BE2C (cell line): ENCODE measurements around the gene TNFRSF8.

Experiments used
- DNase-seq: peaks from one replicate; pipeline ENCODE4 v3.0.0-alpha.2; 2020
- H3K27me3 ChIP-seq: fragments of 250-450 bp; sonication (Bioruptor Pico); 2 replicates; pipeline ENCODE4 v1.5.1; 2020; ENCODE audit warnings: mild to moderate bottlenecking
- H3K36me3 ChIP-seq: fragments of 250-450 bp; sonication (Bioruptor Pico); 2 replicates; pipeline ENCODE4 v1.5.1; 2020; ENCODE audit warnings: mild to moderate bottlenecking
- H3K4me1 ChIP-seq: fragments of 250-450 bp; sonication (Bioruptor Pico); 2 replicates; pipeline ENCODE4 v1.5.1; 2020
- H3K4me3 ChIP-seq: 2 replicates; pipeline ENCODE4 v1.5.1; 2011; ENCODE audit warnings: low read depth, low read length
- H3K9me3 ChIP-seq: fragments of 250-450 bp; sonication (Bioruptor Pico); 2 replicates; pipeline ENCODE4 v1.5.1; 2020
- TF ChIP-seq, protein P1 (sequence below): IDR thresholded peaks from 2 replicates; pipeline ENCODE4 v1.5.1; 2012; ENCODE audit warnings: mild to moderate bottlenecking, low read depth, low read length

Gene TNFRSF8

GRCh38 chr1:12155328-12155727 lies 92.2 kb downstream of the TNFRSF8 start:
- Histone ChIP-seq H3K4me3 (no peak overlapping the region), H3K27me3 (no peaks in the 10 kb centered on the region), H3K4me1 (no peaks in the 10 kb centered on the region), H3K9me3 (no peaks in the 10 kb centered on the region), H3K36me3 (no peaks in the 10 kb centered on the region)
- TF ChIP-seq, protein P1, sequence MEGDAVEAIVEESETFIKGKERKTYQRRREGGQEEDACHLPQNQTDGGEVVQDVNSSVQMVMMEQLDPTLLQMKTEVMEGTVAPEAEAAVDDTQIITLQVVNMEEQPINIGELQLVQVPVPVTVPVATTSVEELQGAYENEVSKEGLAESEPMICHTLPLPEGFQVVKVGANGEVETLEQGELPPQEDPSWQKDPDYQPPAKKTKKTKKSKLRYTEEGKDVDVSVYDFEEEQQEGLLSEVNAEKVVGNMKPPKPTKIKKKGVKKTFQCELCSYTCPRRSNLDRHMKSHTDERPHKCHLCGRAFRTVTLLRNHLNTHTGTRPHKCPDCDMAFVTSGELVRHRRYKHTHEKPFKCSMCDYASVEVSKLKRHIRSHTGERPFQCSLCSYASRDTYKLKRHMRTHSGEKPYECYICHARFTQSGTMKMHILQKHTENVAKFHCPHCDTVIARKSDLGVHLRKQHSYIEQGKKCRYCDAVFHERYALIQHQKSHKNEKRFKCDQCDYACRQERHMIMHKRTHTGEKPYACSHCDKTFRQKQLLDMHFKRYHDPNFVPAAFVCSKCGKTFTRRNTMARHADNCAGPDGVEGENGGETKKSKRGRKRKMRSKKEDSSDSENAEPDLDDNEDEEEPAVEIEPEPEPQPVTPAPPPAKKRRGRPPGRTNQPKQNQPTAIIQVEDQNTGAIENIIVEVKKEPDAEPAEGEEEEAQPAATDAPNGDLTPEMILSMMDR = no peak
- DNase-seq = no peak

DNA sequence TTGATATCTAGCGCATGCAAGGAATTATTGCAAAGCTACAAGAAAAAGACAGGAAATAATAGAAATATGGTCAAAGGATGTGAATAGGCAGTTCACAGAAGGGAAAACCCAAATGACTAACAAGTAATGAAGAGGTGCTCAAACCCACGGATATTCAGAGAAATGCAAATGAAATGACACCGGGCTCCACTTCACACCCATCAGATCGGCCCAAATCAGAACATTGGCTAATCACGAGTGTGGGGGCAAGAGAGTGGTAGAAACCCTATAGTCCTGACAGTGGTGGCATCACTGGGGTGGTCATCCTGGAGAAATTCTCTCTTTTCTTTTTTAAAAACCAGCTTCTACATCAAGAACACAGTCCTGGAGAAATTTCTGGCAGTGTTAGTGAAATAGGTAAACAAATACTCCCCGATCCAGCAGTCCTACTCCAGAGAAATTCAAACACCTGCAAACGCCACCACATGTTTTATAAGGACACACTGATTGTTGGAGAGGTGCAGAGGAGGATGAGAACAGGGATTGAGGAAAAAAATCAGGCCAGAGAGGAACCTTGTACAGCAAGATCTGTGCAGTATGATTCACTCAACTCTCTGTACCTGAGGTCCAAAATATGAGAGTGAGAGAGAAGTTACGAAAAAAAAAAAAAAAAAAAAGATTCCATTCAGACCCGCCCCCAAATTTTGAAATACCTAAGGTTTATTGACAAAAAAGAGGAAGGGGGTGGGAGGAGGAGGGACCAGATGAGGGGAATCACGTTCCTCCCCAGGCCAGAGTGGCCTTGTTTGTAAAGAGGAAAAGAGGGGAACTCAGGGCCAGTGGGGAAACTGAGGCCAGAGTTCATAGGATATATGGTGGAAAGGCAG lies 94.5 kb downstream of the TNFRSF8 start:
- DNase-seq = no peak
- Histone ChIP-seq H3K27me3 (no peaks in the 10 kb centered on the region), H3K36me3 (no peaks in the 10 kb centered on the region), H3K9me3 (no peaks in the 10 kb centered on the region), H3K4me3 (no peak overlapping the region), H3K4me1 (0 out of 2 replicates have a peak, but pooled peaks cover 3% of the 10 kb centered on the region)
- TF ChIP-seq, protein P1 = no peak

DNA sequence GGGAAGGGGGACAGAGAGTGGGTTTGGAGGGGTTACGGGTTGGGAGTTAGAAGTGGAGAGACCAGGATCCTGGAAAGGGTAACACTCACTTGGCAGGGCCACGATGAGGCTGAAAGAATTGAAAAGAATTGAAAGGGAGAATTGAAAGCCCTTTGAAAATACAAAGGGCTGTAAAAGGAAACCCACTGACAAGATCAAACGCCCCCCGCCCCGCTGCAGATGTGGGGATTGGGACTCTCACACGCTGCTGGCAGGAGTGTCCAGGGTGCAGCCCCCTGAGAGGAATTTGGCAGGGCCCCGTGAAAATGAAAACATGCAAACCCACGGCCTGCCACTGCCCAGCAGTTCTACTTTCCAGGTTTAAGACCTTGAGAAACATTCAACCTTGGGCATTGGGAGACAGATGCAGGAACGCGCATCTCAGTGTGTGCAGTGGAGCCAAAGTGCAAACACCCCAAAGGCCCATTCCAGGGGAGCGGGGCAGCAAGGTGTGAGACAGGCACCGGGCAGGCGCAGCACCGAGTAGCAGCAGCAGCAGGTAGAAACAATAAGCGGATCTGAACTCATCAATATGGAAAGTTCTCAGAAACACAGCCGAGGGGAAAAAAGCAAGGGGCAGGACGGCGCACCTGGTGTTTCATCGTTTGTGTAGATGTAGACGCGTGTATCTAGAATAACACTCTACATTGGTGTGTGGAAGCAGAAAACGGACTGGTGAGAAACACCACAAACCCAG lies 95.4 kb downstream of the TNFRSF8 start:
- Histone ChIP-seq H3K27me3 (no peaks in the 10 kb centered on the region), H3K9me3 (no peaks in the 10 kb centered on the region), H3K4me3 (no peak overlapping the region), H3K36me3 (no peaks in the 10 kb centered on the region), H3K4me1 (0 out of 2 replicates have a peak, but pooled peaks cover 3% of the 10 kb centered on the region)
- no peak for DNase-seq
- TF ChIP-seq, protein P1 = no peak

DNA sequence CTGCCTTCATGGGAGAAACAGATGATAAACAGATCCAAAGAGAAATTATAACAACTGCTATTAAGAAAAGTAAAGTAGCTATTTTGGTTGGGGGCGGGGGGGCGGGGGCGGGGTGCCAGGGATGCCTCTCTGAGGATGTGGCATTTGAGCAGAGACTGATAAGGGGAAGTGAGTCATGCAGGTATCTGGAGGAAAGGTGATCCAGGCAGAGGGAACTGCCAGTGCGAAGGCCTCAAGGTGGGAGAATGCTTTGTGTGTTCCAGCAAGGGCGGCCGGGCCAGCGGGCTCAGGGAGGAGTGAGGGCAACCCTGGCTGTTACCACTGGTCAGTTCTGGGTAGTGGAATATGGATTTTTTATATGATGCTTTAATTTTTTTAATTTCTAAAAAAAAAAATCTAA lies 96.7 kb downstream of the TNFRSF8 start:
- Histone ChIP-seq H3K9me3 (no peaks in the 10 kb centered on the region), H3K4me1 (0 out of 2 replicates have a peak, but pooled peaks cover 3% of the 10 kb centered on the region), H3K27me3 (no peaks in the 10 kb centered on the region), H3K4me3 (no peak overlapping the region), H3K36me3 (no peaks in the 10 kb centered on the region)
- DNase-seq = no peak
- TF ChIP-seq, protein P1 = no peak

GRCh38 chr1:12161324-12161661 lies 98.2 kb downstream of the TNFRSF8 start:
- TF ChIP-seq, protein P1 = no peak
- Histone ChIP-seq H3K27me3 (no peaks in the 10 kb centered on the region), H3K36me3 (no peaks in the 10 kb centered on the region), H3K4me1 (0 out of 2 replicates have a peak, but pooled peaks cover 3% of the 10 kb centered on the region), H3K9me3 (no peaks in the 10 kb centered on the region), H3K4me3 (no peak overlapping the region)
- no peak for DNase-seq
